ENCODE measurements around the gene KRT82.
"Not testable (repeated sequence)": the region's sequence is repeated elsewhere in the genome, so short reads cannot be mapped to it uniquely, and the experiment has no call there.

The KRT82 gene

GRCh38 chr12:52413782-52414345, 7.7 kb upstream of the KRT82 start:
- no peaks in the 10 kb centered on the region for H3K27me3 ChIP-seq (ENCODE audit: control insufficient read depth in 2 of 2, insufficient read depth in 2 of 2, low read length in 2 of 2)
- H3K9me3 ChIP-seq (ENCODE audit: control insufficient read depth in 2 of 2, low read length in 2 of 2) = no peaks in the 10 kb centered on the region
- no peaks in the 10 kb centered on the region for H3K36me3 ChIP-seq (ENCODE audit: control insufficient read depth in 2 of 2, insufficient read depth in 2 of 2, low read length in 2 of 2)
- H3K27ac ChIP-seq (ENCODE audit: low read depth in 2 of 2, low read length in 2 of 2) = no peak overlapping the region
- no peak overlapping the region for H3K9ac ChIP-seq (ENCODE audit: low read depth in 1 of 2, low read length in 2 of 2)
- H3K4me1 ChIP-seq (ENCODE audit: control insufficient read depth in 2 of 2, insufficient read depth in 2 of 2, low read length in 2 of 2) = peaks cover 0 to 8% of the 10 kb centered on the region in 2 donors
- no peak overlapping the region for H3K4me3 ChIP-seq (ENCODE audit: low read length in 2 of 2)

DNA sequence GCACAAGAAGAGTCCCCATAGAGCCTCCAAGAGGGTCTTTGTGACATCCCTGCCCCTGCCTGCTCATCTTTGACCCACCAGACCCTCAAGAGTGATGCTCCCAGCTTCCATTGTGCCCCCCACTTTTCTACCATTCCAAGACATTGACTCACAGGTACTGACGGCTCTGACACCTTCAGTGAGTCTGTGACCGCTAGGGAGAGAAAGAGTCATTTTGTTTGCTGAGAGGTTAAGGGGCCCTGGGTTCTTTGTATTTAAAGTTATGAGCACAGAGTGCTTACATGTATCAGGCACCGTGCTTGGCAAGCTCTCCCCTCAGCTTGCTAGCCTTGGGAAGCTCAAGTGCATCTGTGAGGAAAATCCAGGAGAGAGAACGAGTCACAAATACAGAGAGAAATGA, 7.1 kb upstream of the KRT82 start:
- Histone ChIP-seq H3K27ac (ENCODE audit: low read depth in 2 of 2, low read length in 2 of 2) (no peak overlapping the region), H3K9ac (ENCODE audit: low read depth in 1 of 2, low read length in 2 of 2) (no peak overlapping the region), H3K4me1 (ENCODE audit: control insufficient read depth in 2 of 2, insufficient read depth in 2 of 2, low read length in 2 of 2) (peaks cover 0 to 8% of the 10 kb centered on the region in 2 donors), H3K4me3 (ENCODE audit: low read length in 2 of 2) (no peak overlapping the region), H3K9me3 (ENCODE audit: control insufficient read depth in 2 of 2, low read length in 2 of 2) (no peaks in the 10 kb centered on the region), H3K27me3 (ENCODE audit: control insufficient read depth in 2 of 2, insufficient read depth in 2 of 2, low read length in 2 of 2) (no peaks in the 10 kb centered on the region), H3K36me3 (ENCODE audit: control insufficient read depth in 2 of 2, insufficient read depth in 2 of 2, low read length in 2 of 2) (no peaks in the 10 kb centered on the region)

GRCh38 chr12:52411815-52412214, 5.7 kb upstream of the KRT82 start:
- no peak overlapping the region for H3K4me3 ChIP-seq (ENCODE audit: low read length in 2 of 2)
- H3K27me3 ChIP-seq (ENCODE audit: control insufficient read depth in 2 of 2, insufficient read depth in 2 of 2, low read length in 2 of 2) = no peaks in the 10 kb centered on the region
- no peak overlapping the region for H3K27ac ChIP-seq (ENCODE audit: low read depth in 2 of 2, low read length in 2 of 2)
- H3K9me3 ChIP-seq (ENCODE audit: control insufficient read depth in 2 of 2, low read length in 2 of 2) = no peaks in the 10 kb centered on the region
- H3K4me1 ChIP-seq (ENCODE audit: control insufficient read depth in 2 of 2, insufficient read depth in 2 of 2, low read length in 2 of 2) = peaks cover 0 to 8% of the 10 kb centered on the region in 2 donors
- no peak overlapping the region for H3K9ac ChIP-seq (ENCODE audit: low read depth in 1 of 2, low read length in 2 of 2)
- no peaks in the 10 kb centered on the region for H3K36me3 ChIP-seq (ENCODE audit: control insufficient read depth in 2 of 2, insufficient read depth in 2 of 2, low read length in 2 of 2)

DNA sequence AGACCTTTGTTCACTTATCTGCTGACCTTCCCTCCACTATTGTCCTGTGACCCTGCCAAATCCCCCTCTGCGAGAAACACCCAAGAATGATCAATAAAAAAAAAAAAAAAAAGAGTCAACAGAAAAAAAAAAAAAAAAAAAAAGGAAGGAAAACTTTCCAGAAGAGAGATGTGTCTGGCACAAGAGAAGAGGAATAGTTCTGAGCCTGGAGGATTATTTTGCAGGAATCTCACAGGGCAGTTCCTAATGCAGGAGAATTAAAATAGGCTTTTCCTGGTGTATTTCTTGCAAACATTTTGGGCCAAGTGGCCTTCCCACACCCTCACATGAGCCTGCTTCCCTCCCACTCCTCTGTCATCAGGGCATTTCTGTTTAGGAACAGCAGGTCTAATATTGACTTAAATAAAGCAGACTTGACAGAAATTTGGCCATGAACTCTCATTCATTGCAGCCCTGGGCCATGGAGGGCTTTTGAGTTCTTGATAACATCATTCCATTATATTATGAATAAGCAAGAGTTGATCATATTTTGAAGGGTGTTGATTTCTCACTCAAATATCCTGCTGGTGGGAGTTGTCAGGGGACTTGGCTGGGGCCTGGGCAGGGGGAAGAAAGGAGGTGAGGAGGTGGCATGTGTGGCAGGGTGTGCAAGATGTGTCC, 4.6 kb upstream of the KRT82 start:
- not testable (repeated sequence) for H3K36me3 ChIP-seq (ENCODE audit: control insufficient read depth in 2 of 2, insufficient read depth in 2 of 2, low read length in 2 of 2); H3K9ac ChIP-seq (ENCODE audit: low read depth in 1 of 2, low read length in 2 of 2); H3K27ac ChIP-seq (ENCODE audit: low read depth in 2 of 2, low read length in 2 of 2); H3K4me3 ChIP-seq (ENCODE audit: low read length in 2 of 2); H3K9me3 ChIP-seq (ENCODE audit: control insufficient read depth in 2 of 2, low read length in 2 of 2); H3K4me1 ChIP-seq (ENCODE audit: control insufficient read depth in 2 of 2, insufficient read depth in 2 of 2, low read length in 2 of 2); H3K27me3 ChIP-seq (ENCODE audit: control insufficient read depth in 2 of 2, insufficient read depth in 2 of 2, low read length in 2 of 2)

- Histone ChIP-seq H3K9me3 (ENCODE audit: control insufficient read depth in 2 of 2, low read length in 2 of 2) (no peaks in the 10 kb centered on the region), H3K27ac (ENCODE audit: low read depth in 2 of 2, low read length in 2 of 2) (no peak overlapping the region), H3K27me3 (ENCODE audit: control insufficient read depth in 2 of 2, insufficient read depth in 2 of 2, low read length in 2 of 2) (no peaks in the 10 kb centered on the region), H3K9ac (ENCODE audit: low read depth in 1 of 2, low read length in 2 of 2) (no peak overlapping the region), H3K36me3 (ENCODE audit: control insufficient read depth in 2 of 2, insufficient read depth in 2 of 2, low read length in 2 of 2) (no peaks in the 10 kb centered on the region), H3K4me3 (ENCODE audit: low read length in 2 of 2) (no peak overlapping the region), H3K4me1 (ENCODE audit: control insufficient read depth in 2 of 2, insufficient read depth in 2 of 2, low read length in 2 of 2) (no peaks in the 10 kb centered on the region)
Measured at GRCh38 chr12:52407918-52408317, 1.8 kb upstream of the KRT82 start.

DNA sequence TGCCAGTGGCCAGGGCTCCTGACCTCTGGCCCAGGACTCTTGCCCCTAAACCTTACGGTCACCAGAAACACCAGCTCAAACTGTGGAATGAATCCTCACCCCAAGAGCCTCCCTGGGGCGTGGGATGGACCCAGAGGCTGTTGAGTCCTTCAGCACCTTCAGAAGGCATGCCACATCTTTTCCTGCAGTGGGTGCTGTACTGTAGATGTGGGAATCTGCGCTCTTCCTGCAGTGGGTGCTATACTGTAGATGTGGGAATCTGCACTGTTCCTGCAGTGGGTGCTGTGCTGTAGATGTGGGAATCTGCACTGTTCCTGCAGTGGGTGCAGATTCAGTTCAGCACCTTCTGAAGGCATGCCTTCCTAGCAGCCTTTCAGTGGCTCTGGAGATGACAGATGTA, 1.2 kb downstream of the KRT82 start:
- H3K27me3 ChIP-seq (ENCODE audit: control insufficient read depth in 2 of 2, insufficient read depth in 2 of 2, low read length in 2 of 2) = no peaks in the 10 kb centered on the region

GRCh38 chr12:52403561-52403960, 2.6 kb downstream of the KRT82 start:
- H3K27ac ChIP-seq (ENCODE audit: low read depth in 2 of 2, low read length in 2 of 2) = no peak overlapping the region
- no peaks in the 10 kb centered on the region for H3K4me1 ChIP-seq (ENCODE audit: control insufficient read depth in 2 of 2, insufficient read depth in 2 of 2, low read length in 2 of 2)
- no peaks in the 10 kb centered on the region for H3K27me3 ChIP-seq (ENCODE audit: control insufficient read depth in 2 of 2, insufficient read depth in 2 of 2, low read length in 2 of 2)

More for the DNA sequence above, 1.2 kb downstream of the KRT82 start:
- Histone ChIP-seq H3K4me1 (ENCODE audit: control insufficient read depth in 2 of 2, insufficient read depth in 2 of 2, low read length in 2 of 2) (no peaks in the 10 kb centered on the region), H3K9me3 (ENCODE audit: control insufficient read depth in 2 of 2, low read length in 2 of 2) (no peaks in the 10 kb centered on the region), H3K9ac (ENCODE audit: low read depth in 1 of 2, low read length in 2 of 2) (no peak overlapping the region), H3K27ac (ENCODE audit: low read depth in 2 of 2, low read length in 2 of 2) (no peak overlapping the region), H3K36me3 (ENCODE audit: control insufficient read depth in 2 of 2, insufficient read depth in 2 of 2, low read length in 2 of 2) (no peaks in the 10 kb centered on the region), H3K4me3 (ENCODE audit: low read length in 2 of 2) (no peak overlapping the region)

DNA sequence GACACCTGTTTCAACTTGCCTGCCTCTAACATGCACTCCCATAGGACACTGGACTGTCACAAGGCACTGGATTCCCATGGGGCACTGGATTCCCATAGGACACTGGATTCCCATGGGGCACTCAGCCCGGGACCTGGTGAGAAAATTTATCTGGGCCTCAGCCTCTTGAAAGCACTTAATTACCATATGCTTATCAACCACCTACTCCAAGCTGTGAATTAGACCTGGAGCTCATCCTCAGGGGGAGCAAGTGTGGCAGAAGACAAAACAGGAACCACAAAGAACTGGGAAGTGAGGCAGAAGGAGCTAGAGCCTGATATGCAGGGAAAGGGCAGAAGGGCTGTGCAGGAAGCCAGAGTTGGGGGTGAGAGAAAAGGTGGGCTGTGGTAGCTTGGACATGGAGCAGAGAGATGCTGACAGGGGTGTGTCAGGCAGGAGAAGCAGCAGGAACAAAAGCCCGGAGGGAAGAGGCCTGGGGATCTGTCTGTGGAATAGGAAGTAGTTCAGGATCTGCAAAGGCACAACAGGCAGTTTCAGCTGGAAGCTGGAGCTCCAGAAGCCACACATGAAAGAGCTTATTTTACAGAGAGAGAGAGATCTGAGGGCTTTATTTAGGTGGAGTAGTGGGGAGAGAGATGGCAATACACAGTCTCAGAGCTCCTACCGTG, 3.1 kb downstream of the KRT82 start:
- H3K4me3 ChIP-seq (ENCODE audit: low read length in 2 of 2) = no peak overlapping the region
- no peaks in the 10 kb centered on the region for H3K4me1 ChIP-seq (ENCODE audit: control insufficient read depth in 2 of 2, insufficient read depth in 2 of 2, low read length in 2 of 2)
- no peak overlapping the region for H3K27ac ChIP-seq (ENCODE audit: low read depth in 2 of 2, low read length in 2 of 2)
- H3K9ac ChIP-seq (ENCODE audit: low read depth in 1 of 2, low read length in 2 of 2) = no peak overlapping the region
- no peaks in the 10 kb centered on the region for H3K9me3 ChIP-seq (ENCODE audit: control insufficient read depth in 2 of 2, low read length in 2 of 2)
- no peaks in the 10 kb centered on the region for H3K36me3 ChIP-seq (ENCODE audit: control insufficient read depth in 2 of 2, insufficient read depth in 2 of 2, low read length in 2 of 2)
- no peaks in the 10 kb centered on the region for H3K27me3 ChIP-seq (ENCODE audit: control insufficient read depth in 2 of 2, insufficient read depth in 2 of 2, low read length in 2 of 2)

More at GRCh38 chr12:52403561-52403960, 2.6 kb downstream of the KRT82 start:
- Histone ChIP-seq H3K9ac (ENCODE audit: low read depth in 1 of 2, low read length in 2 of 2) (no peak overlapping the region), H3K9me3 (ENCODE audit: control insufficient read depth in 2 of 2, low read length in 2 of 2) (no peaks in the 10 kb centered on the region), H3K36me3 (ENCODE audit: control insufficient read depth in 2 of 2, insufficient read depth in 2 of 2, low read length in 2 of 2) (no peaks in the 10 kb centered on the region), H3K4me3 (ENCODE audit: low read length in 2 of 2) (no peak overlapping the region)

- H3K27me3 ChIP-seq (ENCODE audit: control insufficient read depth in 2 of 2, insufficient read depth in 2 of 2, low read length in 2 of 2) = no peaks in the 10 kb centered on the region
- no peaks in the 10 kb centered on the region for H3K9me3 ChIP-seq (ENCODE audit: control insufficient read depth in 2 of 2, low read length in 2 of 2)
- no peaks in the 10 kb centered on the region for H3K4me1 ChIP-seq (ENCODE audit: control insufficient read depth in 2 of 2, insufficient read depth in 2 of 2, low read length in 2 of 2)
- H3K27ac ChIP-seq (ENCODE audit: low read depth in 2 of 2, low read length in 2 of 2) = no peak overlapping the region
- no peak overlapping the region for H3K9ac ChIP-seq (ENCODE audit: low read depth in 1 of 2, low read length in 2 of 2)
- no peak overlapping the region for H3K4me3 ChIP-seq (ENCODE audit: low read length in 2 of 2)
- H3K36me3 ChIP-seq (ENCODE audit: control insufficient read depth in 2 of 2, insufficient read depth in 2 of 2, low read length in 2 of 2) = no peaks in the 10 kb centered on the region
Measured at GRCh38 chr12:52402377-52402776, 3.8 kb downstream of the KRT82 start.

DNA sequence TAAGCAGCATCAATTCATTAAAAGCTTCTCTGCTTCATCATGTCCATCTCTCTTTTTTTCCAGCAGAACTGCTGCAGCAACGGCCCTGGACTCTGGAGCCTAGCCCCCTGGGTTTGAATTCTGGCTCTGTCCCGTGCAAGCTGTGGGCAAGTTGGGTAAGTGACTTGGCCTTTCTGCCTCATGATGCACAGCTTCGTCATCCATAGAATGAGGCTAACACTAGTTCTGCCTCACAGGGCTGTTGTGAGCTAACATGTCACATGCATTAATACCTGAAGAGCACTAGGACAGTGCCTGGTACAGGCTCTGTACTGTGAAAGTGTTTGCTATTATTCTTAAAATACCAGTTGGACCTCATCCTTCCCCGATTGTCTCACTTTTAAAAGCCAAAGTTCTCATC, 4.2 kb downstream of the KRT82 start:
- no peaks in the 10 kb centered on the region for H3K4me1 ChIP-seq (ENCODE audit: control insufficient read depth in 2 of 2, insufficient read depth in 2 of 2, low read length in 2 of 2)
- no peaks in the 10 kb centered on the region for H3K9me3 ChIP-seq (ENCODE audit: control insufficient read depth in 2 of 2, low read length in 2 of 2)

More for the DNA sequence above, 4.2 kb downstream of the KRT82 start:
- H3K27me3 ChIP-seq (ENCODE audit: control insufficient read depth in 2 of 2, insufficient read depth in 2 of 2, low read length in 2 of 2) = no peaks in the 10 kb centered on the region
- H3K9ac ChIP-seq (ENCODE audit: low read depth in 1 of 2, low read length in 2 of 2) = no peak overlapping the region
- H3K4me3 ChIP-seq (ENCODE audit: low read length in 2 of 2) = no peak overlapping the region
- no peak overlapping the region for H3K27ac ChIP-seq (ENCODE audit: low read depth in 2 of 2, low read length in 2 of 2)
- H3K36me3 ChIP-seq (ENCODE audit: control insufficient read depth in 2 of 2, insufficient read depth in 2 of 2, low read length in 2 of 2) = no peaks in the 10 kb centered on the region
